ENCODE data around the gene TMEM101.
"Not testable (repeated sequence)": the region's sequence is repeated elsewhere in the genome, so short reads cannot be mapped to it uniquely, and the experiment has no call there.

TMEM101 gene

GRCh38 chr17:44000871-44001460, 13.8 kb downstream of the TMEM101 start:
- no peak for DNase-seq (ENCODE audit: low read depth in 2 of 2)

DNA sequence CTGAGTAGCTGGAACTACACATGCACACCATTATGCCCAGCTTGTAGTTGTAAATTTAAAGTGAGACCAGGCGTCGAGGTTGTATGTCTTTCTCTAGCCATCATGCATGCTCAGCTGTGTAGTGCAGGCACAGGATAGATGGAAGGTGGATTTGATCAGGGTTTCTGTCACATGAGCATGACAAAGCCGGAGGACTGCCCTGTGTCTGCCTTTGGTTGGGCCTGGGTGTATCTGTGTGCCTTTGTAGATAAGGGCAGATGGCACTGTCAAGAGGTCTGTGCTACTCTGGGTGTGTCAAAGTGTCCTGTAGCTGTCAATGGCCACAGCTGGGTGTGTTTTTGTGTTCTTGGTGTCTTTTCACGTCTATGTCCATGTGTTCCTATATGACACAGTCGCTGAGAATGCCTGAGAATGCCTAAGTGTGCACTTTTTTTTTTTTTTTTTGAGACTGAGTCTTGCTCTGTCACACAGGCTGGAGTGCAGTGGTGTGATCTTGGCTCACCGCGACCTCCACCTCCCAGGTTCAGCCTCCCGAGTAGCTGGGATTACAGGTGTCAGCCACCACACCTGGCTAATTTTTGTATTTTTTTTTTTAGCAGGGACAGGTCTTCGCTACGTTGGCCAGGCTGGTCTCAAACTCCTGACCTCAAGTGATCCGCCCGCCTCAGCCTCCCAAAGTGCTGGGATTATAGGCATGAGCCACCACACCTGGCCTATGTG, 14.5 kb downstream of the TMEM101 start:
- no peak for DNase-seq (ENCODE audit: low read depth in 2 of 2)

- DNase-seq (ENCODE audit: low read depth in 2 of 2): no peak
Measured at GRCh38 chr17:43999024-43999423, 15.7 kb downstream of the TMEM101 start.

DNA sequence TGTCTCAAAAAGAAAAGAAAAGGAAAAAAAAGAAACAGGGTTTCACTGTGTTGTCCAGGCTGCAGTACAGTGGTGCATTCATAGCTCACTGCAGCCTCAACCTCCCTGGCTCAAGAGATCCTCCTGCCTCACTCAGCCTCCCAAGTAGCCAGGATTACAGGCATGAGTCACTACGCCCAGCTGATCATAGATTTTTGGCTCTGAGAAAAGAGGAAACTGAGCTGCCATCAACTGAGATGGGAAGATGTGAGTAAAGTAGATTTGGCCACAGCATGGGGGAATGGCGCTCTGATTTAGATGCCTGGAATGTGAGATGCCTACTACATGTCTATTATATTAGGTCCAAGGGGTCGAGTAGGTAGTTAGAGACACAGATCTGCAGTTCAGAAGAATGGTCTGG, 16.2 kb downstream of the TMEM101 start:
- DNase-seq (ENCODE audit: low read depth in 2 of 2): no peak

- not testable (repeated sequence) for DNase-seq (ENCODE audit: low read depth in 2 of 2)
Measured at GRCh38 chr17:43997180-43997579, 17.6 kb downstream of the TMEM101 start.

GRCh38 chr17:43995150-43995471, 19.7 kb downstream of the TMEM101 start:
- no peak for DNase-seq (ENCODE audit: low read depth in 2 of 2)

GRCh38 chr17:43994272-43995149, 20.3 kb downstream of the TMEM101 start:
- DNase-seq (ENCODE audit: low read depth in 2 of 2): peak; percentile 46 to 64

DNA sequence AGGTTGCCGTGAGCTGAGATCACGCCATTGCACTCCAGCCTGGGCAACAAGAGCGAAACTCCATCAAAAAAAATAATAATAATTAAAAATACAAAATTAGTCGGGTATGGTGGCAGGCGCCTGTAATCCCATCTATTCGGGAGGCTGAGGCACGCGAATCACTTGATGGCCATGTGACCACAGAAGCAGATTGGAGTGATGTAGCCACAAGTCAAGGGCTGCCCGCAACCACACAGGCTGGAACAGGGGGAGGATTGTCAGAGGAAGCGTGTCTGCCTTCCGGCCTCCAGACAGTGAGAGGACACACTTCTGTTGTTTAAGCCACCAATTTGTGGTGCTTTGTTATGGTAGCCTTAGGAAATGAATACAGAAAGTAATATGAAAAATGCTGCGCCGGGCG, 22.1 kb downstream of the TMEM101 start:
- DNase-seq (ENCODE audit: low read depth in 2 of 2): no peak

DNA sequence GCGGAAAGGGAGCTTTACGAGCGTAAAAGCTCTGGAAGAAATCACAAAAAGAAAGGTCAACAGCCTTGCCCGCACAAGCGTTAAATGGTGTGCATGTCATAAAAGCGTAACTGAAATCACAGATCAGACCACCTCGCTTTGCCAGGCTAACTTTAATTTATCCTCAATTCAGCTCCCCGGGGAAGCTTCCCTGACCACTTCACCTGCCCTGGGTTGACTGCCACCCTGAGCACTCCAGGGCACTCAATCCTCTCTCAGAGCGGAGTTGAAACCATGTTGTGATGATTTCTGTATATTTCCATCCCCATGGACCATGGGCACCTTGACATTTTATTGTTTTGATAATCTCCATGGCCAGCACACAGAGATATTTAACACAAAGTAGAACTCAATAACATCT, 26.5 kb downstream of the TMEM101 start:
- no peak for DNase-seq (ENCODE audit: low read depth in 2 of 2)

DNA sequence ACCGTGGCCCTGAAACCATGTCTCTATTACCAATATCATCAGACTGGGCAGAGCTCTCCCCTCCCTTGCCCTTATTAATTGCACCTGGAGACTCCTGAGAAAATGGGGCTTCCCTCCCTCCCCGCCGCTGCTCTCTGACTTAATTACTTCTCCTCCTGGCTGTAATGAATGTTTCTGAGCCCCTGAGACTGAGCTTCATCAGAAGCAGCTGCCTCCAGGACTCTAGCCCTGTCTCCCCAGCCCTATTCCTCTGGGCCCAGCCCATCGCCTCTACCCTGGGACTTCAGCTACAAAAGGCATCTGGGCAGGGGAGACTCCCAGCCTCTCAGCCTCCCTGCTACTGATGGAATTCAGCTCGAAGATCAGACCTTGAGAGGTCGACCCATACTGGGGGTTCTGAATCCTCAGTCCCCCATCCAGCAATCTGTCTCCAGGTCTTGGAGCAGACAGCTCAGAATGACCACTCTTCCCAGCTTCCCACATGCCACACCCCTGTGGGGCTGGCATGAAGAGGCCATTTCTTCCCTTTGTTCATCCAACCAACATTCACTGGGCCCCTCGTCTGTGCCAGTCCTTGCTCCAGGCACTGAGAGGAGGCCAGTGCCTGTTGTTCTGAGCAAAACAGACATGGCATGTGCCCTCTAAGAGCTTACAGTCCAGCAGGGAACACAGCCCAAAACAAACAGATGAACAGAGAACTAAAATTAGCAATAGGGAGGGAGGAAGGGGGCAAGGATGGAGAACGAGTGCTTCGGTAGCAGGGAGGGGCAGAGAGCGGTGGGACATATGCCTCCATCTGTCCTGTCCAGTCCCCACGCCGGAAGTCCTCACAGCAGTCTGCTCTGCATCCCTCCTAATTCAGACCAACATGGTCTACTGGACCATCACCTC, 27.4 kb downstream of the TMEM101 start:
- no peak for DNase-seq (ENCODE audit: low read depth in 2 of 2)

DNA sequence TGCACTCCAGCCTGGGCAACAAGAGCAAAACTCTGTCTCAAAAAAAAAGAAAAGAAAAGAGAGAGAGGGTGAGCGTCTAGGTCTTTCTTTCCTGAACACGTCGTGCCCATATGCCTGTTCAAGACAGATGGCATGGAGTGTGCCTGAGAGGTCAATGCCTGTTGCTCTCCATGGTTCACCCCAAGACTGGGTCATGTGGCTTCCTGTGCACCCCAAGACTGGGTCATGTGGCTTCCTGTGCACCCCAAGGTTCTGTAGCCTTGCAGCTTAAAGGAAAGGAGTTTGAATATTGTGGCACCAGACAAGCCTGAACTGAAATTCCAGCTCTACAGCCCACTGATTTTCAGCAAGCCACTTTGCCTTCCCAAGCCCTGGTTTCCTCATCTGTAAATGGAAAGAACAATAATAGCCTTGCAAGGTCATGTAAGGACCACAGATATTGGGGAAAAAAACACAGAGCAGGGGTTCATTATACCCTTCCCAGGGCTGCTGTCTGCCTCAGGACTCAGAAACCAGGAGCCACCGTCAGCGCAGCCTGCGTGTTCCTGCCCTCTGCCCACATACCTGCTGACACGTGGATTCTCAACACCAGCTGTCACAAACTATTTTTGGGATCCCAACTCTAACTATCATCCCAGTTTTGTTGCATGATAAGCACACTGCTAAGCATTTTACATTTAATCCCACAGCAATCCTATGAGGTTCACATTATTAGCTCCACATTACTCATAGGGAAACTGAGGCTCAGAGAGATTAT, 28.4 kb downstream of the TMEM101 start:
- DNase-seq (ENCODE audit: low read depth in 2 of 2): no peak

DNA sequence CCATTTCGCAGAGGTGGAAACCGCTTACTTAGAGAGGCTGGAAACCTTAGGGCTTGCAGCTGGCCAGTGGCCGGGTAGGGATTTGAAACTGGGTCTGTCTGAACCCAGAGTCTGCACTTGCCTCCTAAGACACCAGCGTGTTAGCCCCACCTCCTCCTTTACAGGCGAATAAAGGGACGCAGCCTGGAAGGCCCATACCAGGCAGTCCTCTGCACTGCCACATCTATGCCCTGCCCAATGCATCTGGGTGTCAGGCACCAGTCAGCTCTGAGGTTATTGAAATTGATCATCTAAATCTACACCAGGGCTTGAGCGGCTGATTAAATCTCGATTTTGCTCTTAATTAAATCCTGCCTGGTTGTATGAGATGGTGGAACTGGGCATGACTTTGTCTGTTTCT, 30.2 kb downstream of the TMEM101 start:
- no peak for DNase-seq (ENCODE audit: low read depth in 2 of 2)

- no peak for DNase-seq (ENCODE audit: low read depth in 2 of 2)
Measured at GRCh38 chr17:43983515-43984411, 31.0 kb downstream of the TMEM101 start.

- DNase-seq (ENCODE audit: low read depth in 2 of 2): no peak
Measured at GRCh38 chr17:43983196-43983514, 31.6 kb downstream of the TMEM101 start.

DNA sequence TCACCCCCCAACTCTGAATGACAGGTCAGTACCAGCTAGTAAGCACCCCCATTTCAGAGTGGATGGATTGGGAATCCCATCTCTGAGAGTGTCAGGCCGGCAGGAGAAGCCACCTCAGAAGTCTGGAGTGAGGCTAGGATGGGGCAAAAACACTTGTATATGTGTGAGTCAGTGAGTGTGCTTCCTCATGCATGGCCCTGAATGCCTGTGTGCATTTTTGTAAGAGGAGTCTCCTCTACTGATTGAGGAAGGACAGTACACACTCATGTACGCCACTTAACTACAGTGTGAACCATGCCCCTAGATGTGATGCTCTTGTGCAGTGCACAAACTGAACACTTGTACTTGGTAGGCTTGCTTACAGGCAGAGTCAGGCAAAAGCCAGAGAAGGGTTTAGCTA, 32.6 kb downstream of the TMEM101 start:
- no peak for DNase-seq (ENCODE audit: low read depth in 2 of 2)

DNA sequence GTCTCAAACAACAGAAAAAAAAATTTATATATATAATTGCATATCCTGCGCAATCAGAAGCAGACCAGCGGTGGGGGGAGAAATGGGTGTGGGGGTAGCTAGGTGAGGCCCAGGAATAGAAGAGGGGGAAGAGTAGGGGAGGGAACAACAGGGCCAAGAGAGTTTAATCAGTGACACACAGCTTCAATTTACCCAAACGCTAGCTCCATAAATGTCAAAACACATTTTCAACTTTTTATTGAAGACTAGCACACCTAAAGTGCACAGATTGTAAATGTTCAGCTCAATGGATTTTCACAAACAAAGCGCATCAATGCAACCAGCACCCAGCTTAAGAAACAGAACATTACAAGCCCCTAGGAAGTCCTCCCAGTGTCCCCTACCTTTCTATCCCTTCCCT, 35.1 kb downstream of the TMEM101 start:
- DNase-seq (ENCODE audit: low read depth in 2 of 2): no peak

DNA sequence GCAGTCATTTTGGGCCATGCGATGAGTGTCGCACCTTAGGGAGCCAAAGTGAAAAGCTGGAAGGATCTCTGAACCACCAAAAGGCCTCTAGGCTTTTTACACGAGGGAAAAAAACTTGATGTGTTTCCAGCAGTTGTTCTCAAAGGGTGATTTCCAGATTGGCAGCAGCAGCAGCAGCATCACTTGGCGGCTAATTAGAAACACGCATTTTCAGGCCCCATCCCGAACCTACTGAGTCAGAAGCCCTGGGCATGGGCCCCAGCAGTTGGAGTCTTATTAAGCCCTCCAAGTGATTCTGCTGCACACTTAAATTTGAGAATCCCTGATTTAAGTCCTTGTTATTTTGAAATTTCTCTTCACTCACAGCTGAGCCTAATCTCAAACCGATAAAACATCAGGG, 35.8 kb downstream of the TMEM101 start:
- DNase-seq (ENCODE audit: low read depth in 2 of 2): no peak

DNA sequence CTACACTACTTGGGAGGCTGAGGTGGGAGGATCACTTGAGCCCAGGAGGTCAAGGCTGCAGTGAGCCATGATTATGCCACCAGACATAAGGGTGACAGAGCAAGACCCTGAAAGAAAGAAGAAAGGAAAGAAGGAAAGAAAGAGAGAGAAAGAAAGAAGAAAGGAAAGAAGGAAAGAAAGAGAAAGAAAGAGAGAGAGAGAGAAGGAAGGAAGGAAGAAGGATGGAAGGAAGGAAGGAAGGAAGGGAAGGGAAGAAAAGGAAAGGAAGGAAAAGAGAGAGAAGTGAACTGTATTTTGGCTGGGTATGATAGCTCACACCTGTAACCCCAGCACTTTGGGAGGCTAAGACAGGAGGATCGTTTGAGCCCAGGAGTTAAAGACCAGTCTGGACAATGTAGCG, 36.7 kb downstream of the TMEM101 start:
- DNase-seq (ENCODE audit: low read depth in 2 of 2): no peak

GRCh38 chr17:43976963-43977837, 37.6 kb downstream of the TMEM101 start:
- DNase-seq (ENCODE audit: low read depth in 2 of 2): no peak
